MM.1S (cell line): ENCODE measurements around the gene ARHGAP27.

Experiments used
- CTCF ChIP-seq: fragments of 300-600 bp; sonication (generic); IDR thresholded peaks from 2 replicates; pipeline ENCODE4 v1.5.1; 2016; ENCODE audit warnings: antibody characterized with exemption, low read length, mixed read lengths
- EZH2 ChIP-seq: fragments of 300-600 bp; sonication (generic); optimal IDR thresholded peaks from 2 replicates; pipeline ENCODE3; 2017; ENCODE audit warnings: low read depth, mild to moderate bottlenecking, antibody characterized with exemption, low read length, mixed read lengths
- EZH2phosphoT487 ChIP-seq: fragments of 300-600 bp; sonication (generic); IDR thresholded peaks from 2 replicates; pipeline ENCODE4 v1.6.1; 2018; ENCODE audit warnings: antibody characterized with exemption, low read length

- no peak for TF ChIP-seq CTCF
- TF ChIP-seq EZH2 = no peak
- no peak for TF ChIP-seq EZH2phosphoT487
Observed at GRCh38 chr17:45383003-45383402, 49.7 kb downstream of the ARHGAP27 start.
